Activated T-cell treated with anti-CD3 and anti-CD28 coated beads, Interleukin-2, amount 50 U/mL, for 24 hours (primary cell): ENCODE data around the gene TMEM256.
A peak's percentile ranks its signal among the peaks of the same experiment; 100 is the strongest.

ENCODE experiments used
- DNase-seq: peaks from one replicate; pipeline ENCODE4 v3.0.0-alpha.2; 2020
- H3K27ac Mint-ChIP-seq: 2 replicates; pipeline ENCODE4 v1.8.0; 2020; ENCODE audit warnings: mild to moderate bottlenecking, mixed read lengths
- H3K27me3 Mint-ChIP-seq: 2 replicates; pipeline ENCODE4 v1.8.0; 2020; ENCODE audit warnings: mixed read lengths
- H3K36me3 Mint-ChIP-seq: 2 replicates; pipeline ENCODE4 v1.8.0; 2020; ENCODE audit warnings: low read depth, mixed read lengths
- H3K4me1 Mint-ChIP-seq: 2 replicates; pipeline ENCODE4 v1.8.0; 2020; ENCODE audit warnings: low read depth, mixed read lengths
- H3K4me3 Mint-ChIP-seq: 2 replicates; pipeline ENCODE4 v1.8.0; 2020; ENCODE audit warnings: mild to moderate bottlenecking, moderate library complexity, mixed read lengths
- H3K9me3 Mint-ChIP-seq: 2 replicates; pipeline ENCODE4 v1.8.0; 2020; ENCODE audit warnings: mixed read lengths

TMEM256 gene

DNA sequence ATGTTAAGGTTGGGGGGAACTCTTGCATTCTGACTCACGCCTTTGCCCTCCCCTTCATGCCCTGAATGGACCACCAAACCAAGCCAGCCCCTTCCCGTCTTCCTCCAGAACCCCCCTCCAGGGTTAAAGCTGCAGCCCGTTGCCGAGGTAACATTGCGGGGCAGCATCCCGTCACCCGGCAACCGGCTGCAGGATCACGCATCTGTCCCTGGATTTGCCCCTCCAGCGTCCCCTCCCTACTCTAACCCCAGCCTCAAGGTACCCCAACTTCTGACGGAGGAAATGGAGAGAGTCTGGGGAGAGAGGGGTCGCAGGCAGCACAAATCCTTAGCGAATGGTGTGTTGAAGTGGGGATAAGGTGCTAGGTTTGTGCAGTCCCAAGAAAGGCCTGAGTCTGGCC is 3.2 kb upstream of the TMEM256 start:
- Mint-ChIP-seq H3K27me3 (peaks cover 8% of the 10 kb centered on the region), H3K27ac (no peak overlapping the region), H3K9me3 (no peaks in the 10 kb centered on the region), H3K4me1 (peaks cover 14% of the 10 kb centered on the region), H3K4me3 (no peak overlapping the region), H3K36me3 (peaks cover 7% of the 10 kb centered on the region)
- no peak for DNase-seq

DNA sequence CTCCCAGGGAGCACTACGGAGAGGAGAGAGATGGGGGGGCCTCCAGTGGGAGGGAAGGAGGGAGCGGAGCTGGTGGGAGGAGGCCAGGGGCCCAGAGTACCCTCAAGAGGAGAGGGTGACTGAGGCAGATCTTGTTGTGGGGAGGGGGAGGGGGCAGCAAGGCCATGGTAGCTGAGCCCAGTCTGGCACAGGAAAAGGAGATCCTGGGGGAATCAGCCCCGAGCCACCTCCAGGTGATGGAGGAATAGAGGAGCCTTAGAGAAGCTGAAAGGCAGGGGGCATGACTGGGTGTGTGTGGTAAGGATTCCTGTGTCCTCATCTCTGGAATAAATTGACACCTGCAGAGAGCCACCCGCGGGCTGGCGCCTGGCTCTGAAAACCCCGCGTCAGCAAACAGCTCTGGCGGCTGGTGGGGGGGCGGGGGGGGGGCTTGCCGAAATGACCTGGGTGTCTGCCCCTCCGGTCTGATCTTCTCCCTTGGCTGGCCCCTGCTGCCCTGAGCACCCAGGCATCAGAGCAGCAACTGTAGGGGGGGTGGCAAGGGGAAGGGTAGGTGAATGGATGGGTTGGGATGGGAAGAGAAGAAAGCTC is 2.4 kb upstream of the TMEM256 start:
- Mint-ChIP-seq H3K4me1 (peaks cover 17% of the 10 kb centered on the region), H3K4me3 (peak overlapping the region; percentile 25), H3K27me3 (peaks cover 8% of the 10 kb centered on the region), H3K27ac (no peak overlapping the region), H3K9me3 (no peaks in the 10 kb centered on the region), H3K36me3 (peaks cover 11% of the 10 kb centered on the region)
- no peak for DNase-seq

DNA sequence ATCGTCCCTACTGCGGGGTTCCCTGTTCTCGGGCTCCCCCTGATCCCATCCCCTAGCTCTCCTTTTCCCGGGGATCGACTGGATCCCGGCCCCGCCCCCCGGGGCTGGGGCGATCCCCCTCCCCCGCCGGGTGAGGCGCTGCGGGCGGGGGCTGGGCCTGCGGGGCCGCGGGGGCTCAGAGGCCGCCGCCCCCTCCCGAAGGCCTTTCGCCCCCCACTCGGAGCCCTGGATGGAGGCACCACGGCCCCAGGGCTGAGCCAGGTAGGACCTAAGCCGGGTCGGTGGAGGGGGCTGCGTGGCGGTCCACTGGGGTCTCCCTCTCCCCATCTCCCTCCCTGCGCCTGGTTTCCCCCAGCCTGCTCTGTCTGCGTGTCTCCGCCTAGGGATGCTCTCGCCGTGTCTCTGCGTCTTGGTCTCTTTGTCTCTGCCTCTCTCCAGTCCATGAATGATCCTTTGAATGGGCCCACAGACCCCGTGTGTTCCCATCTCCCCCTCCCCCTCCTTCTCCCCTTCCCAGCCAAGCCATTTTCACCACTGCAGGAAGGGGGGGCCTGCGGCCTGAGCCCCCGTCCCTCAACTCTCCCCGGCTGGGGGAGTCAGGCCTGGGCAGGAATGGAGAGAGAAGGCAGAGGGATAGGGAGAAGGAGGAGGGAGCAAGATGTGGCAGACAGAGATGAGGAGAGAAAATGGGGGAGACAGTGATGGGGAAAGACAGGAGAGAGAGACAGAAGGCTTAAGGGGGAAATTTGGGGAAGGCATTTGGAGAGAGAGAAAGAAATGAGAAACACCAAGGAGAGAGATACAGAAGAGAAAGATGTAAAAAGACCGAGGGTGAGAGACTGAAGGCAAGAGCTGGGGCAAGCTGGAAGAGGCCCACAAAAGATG is 1.7 kb upstream of the TMEM256 start:
- Mint-ChIP-seq H3K4me3 (peak overlapping the region; percentile 76), H3K4me1 (peaks cover 17% of the 10 kb centered on the region), H3K9me3 (no peaks in the 10 kb centered on the region), H3K27ac (peak overlapping the region; percentile 78), H3K27me3 (peaks cover 8% of the 10 kb centered on the region), H3K36me3 (peaks cover 11% of the 10 kb centered on the region)
- DNase-seq = no peak

DNA sequence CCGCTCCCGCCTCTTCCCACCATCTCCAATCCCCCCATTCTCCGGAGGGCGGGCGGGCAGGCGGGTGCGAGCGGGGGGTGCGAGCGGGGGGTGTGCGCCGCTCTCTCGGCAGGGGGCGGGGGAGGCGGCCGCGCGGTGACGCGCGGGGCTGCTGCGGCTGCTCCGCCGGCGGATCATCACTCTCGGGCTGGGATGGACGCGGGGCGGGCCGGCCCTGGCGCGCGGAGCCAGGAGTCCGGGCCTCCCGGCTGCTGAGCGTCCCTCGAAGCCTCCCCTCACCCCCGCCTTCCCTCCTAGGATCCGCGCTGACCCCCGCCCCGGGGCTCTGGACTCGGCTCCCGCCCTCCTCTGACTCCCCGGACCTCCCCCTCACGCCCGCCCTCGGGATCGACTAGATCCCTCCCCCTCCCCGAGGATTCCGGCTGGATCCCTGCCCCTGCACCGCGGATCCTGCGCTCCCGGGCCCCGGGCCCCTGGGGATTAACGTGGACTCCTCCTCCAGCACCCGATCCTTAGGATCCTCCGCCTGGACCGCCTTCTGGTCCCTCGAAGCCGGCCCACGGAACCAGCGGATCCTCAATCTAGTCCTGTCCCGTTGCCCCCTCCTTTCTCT is 946 bp upstream of the TMEM256 start:
- Mint-ChIP-seq H3K27ac (peak overlapping the region; percentile 98), H3K9me3 (no peaks in the 10 kb centered on the region), H3K36me3 (peaks cover 11% of the 10 kb centered on the region), H3K4me3 (peak overlapping the region; percentile 92), H3K4me1 (peaks cover 18% of the 10 kb centered on the region), H3K27me3 (peaks cover 8% of the 10 kb centered on the region)
- DNase-seq = no peak

DNA sequence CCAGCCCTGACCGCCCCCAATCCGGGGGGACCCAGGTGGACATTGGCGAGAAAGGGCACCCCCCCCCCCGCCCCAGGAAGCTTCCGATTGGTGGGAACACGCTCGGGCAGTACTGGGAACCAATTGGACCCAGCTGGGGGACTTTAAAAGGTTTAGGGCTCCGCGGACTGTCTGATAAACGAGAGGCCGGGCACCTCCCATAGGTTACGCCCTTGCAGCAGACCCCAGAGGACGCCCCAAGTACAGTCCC is 245 bp downstream of the TMEM256 start:
- Mint-ChIP-seq H3K36me3 (peaks cover 11% of the 10 kb centered on the region), H3K9me3 (no peaks in the 10 kb centered on the region), H3K27ac (peak overlapping the region; percentile 98), H3K4me1 (peaks cover 18% of the 10 kb centered on the region), H3K4me3 (peak overlapping the region; percentile 92), H3K27me3 (peaks cover 8% of the 10 kb centered on the region)
- no peak for DNase-seq

DNA sequence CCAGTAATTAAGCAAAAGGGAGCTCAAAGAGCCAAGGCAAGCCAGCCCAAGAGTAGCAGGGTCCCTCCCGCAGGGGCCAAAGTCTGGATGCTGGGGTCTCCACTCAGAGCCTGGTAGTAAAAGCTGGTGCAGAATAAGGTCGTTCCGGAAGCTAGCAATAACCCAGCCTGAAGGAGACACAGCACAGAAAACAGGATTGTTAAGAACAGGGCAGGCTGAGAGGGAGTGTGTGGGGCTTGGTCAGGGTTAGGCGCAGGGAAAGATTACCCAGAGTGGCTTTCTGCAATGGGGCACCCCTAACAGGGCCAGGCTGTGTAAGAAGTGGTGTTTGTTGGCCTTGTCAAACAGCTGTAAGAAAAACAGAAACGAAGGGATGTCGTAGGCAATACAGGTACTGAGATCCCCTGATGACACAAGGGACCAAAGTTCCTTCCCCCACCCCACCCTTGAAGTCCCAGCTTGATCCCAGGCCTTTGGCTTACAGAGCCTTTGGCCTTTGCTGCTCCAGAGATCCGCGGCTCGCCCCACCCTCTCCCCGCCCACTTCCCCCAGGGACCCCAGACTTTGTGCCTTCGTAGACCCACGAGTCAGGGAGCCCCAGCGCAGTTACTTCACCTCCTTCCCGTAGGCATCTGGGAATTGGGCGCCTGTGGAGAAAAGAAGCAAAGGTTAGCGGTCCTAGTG is 712 bp downstream of the TMEM256 start:
- H3K4me1 Mint-ChIP-seq = peaks cover 16% of the 10 kb centered on the region
- H3K4me3 Mint-ChIP-seq = peak overlapping the region; percentile 92
- H3K36me3 Mint-ChIP-seq = peaks cover 11% of the 10 kb centered on the region
- DNase-seq = peak; percentile 52
- H3K9me3 Mint-ChIP-seq = no peaks in the 10 kb centered on the region
- peaks cover 8% of the 10 kb centered on the region for H3K27me3 Mint-ChIP-seq
- H3K27ac Mint-ChIP-seq = peak overlapping the region; percentile 98

DNA sequence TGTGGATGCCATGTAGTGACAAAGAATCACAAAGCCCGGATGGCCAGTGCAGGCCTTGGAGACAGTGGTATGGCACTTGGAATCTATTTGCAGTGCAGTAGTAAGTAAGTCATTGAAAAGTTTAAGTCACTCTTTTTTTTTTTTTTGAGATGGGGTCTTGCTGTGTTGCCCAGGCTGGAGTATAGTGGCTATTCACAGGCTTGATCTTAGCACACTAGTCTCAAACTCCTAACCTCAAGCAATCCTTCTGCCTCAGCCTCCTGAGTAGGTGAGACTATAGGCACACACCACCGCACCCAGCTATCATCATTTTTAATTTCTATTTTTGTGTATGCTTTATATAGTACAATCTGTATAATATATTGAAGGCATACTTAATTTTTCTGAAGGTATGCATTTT is 5.3 kb downstream of the TMEM256 start:
- Mint-ChIP-seq H3K36me3 (peaks cover 16% of the 10 kb centered on the region), H3K9me3 (no peaks in the 10 kb centered on the region), H3K4me1 (peaks cover 17% of the 10 kb centered on the region), H3K27ac (no peak overlapping the region), H3K27me3 (no peaks in the 10 kb centered on the region), H3K4me3 (no peak overlapping the region)
- DNase-seq = no peak

DNA sequence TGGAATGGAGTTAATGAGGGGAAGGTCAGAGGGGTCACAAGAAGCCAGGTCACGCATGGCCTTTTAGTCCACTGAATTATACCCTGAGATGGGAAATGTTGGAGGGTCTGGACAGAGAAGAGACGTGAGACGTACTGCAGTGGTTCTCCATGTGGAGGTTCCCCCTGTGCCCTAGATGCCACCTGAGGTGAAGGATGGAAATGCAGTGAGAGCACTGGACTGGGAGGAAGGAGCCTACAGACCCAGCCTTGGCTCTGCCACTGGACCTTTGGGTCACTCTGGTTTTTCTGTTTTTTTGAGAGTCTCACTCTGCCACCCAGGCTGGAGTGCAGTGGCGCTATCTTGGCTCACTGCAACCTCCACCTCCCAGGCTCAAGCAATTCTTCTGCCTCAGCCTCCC is 7.8 kb downstream of the TMEM256 start:
- H3K4me1 Mint-ChIP-seq = peaks cover 28% of the 10 kb centered on the region
- peak overlapping the region; percentile 4 for H3K4me3 Mint-ChIP-seq
- peaks cover 27% of the 10 kb centered on the region for H3K36me3 Mint-ChIP-seq
- no peaks in the 10 kb centered on the region for H3K9me3 Mint-ChIP-seq
- no peak for DNase-seq
- no peak overlapping the region for H3K27ac Mint-ChIP-seq
- no peaks in the 10 kb centered on the region for H3K27me3 Mint-ChIP-seq

DNA sequence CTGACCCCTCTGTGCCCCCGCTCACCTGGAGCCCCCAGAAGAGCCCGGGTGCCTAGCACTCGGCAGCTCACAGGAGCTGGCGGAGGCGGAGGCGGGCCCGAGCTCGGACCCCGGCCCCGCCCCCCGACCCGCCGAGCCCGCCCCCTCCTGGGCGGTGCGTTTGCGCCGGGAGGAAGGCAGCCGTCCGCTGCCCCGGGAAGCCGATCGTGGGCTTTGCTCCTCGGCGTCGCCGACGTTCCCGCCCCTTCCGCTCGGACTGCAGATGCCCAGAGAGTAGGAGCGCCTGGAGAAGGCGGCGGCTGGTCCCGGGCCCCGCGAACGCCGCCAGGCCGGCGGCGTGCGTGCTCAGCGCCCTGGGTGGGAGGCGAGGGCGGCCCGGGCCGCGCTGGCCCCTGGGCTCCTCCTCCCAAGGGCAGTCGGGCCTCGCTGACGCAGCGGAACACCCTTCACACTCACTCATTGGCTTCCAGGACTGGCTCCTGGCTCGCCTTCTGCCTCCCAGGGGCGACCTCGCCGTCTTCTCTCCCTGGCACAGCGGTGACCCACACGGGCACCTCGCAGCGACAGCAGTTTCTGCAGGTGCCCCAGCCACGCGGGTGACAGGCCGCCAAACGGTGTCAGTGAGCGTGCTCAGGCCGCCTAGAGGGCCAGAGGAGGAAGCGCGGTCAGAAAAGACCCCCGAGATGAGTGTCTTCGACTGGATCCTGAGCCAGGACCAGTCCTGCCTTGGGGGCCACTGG is 9.3 kb downstream of the TMEM256 start, which contains the start of gene PLSCR3:
TSS of gene PLSCR3 (minus strand) at position 74 of the 740 bp plus-strand sequence. CDS start 415 bp downstream, outside the sequence.
- Mint-ChIP-seq H3K36me3 (peaks cover 42% of the 10 kb centered on the region), H3K4me1 (peaks cover 31% of the 10 kb centered on the region), H3K27me3 (no peaks in the 10 kb centered on the region), H3K9me3 (no peaks in the 10 kb centered on the region), H3K27ac (peak within 1 kb of the TSS; percentile 96), H3K4me3 (peak within 1 kb of the TSS; percentile 97)
- peak; percentile 95 for DNase-seq

DNA sequence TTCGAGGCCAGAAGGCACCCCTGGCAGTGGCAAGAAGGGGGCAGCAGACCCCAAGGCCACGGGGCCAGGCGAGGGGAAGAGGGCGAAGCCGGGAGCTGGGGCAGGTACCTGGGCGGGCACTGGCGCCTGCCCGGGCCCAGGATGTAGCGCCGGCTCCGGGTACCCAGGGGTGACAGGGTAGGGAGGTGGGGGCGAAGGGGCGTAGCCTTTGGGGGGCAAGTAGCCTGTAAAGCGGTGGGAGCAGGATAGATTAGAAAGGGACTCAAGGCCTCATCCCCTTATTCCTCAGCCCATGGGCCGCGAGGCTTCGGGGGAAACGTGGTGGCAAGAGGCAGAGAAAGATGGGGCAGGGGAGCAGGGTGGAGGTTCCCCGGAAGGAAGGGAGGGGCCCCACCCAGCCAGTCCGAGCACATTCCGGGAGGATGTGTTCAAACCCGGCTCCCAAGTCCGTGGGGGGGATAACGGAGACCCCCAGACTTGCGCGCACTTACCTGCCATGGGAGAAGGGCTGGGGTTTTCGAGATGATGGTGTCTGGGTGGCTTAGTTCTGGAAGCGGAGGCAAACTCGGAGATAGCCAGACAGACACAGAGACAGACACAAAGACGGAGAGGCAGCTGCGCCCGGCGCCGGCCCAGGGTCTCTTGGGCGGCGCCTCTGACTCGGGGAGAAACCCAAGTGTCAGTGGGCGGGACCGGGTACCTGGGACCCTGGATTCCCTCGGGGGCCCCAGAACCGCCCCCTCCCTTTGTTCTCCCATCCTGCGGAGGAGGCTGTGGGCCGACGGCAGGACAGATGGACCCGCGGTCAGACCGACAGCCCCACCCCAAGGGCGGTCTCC is 10.1 kb downstream of the TMEM256 start:
- Mint-ChIP-seq H3K4me3 (peak overlapping the region; percentile 97), H3K36me3 (peaks cover 50% of the 10 kb centered on the region), H3K9me3 (no peaks in the 10 kb centered on the region), H3K27ac (peak overlapping the region; percentile 92), H3K27me3 (no peaks in the 10 kb centered on the region), H3K4me1 (peaks cover 31% of the 10 kb centered on the region)
- no peak for DNase-seq

DNA sequence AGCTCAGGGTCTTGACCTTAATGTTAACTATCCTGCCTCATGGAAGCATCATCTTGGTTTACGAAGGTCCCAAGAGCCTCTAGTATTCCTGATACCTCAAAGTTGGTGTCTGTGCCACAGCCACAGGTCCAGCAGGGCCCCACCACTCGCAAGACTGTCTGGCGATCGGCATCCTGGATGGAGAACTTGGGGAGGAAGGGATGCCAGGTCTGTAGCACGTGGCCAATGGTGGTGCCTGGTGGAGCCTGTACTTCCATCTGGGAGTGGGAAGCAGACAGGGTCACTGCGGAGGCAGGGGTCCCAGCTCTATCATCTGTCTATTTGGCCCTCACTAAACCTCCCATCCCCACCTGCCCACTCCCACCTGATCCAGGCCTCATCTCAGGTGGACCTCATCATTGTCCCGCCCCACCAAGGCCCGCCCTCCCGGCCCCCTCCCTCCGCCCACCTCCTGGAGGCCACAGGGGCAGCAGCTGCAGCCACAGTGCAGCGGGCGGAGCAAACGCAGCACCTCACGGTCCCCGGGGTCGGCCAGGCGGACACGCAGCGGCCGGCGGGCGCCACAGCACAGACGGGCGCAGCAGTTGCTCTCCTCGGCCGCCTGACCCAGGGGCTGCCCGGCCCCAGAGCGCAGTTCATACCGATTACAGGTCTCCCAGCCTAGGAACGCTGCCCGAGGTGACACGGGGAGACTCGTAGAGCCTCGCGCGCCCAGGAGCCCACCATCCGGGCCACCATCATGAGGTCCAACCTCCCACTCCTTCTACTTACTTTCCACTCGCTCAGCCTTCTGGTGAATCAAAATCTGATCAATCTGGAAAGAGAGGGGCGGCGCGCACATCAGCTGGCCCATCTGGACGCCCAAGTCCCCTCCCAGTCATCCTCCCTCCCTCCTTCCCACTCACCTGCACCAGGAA is 10.9 kb downstream of the TMEM256 start:
- H3K27me3 Mint-ChIP-seq = no peaks in the 10 kb centered on the region
- H3K9me3 Mint-ChIP-seq = no peaks in the 10 kb centered on the region
- H3K4me1 Mint-ChIP-seq = peaks cover 31% of the 10 kb centered on the region
- peaks cover 59% of the 10 kb centered on the region for H3K36me3 Mint-ChIP-seq
- peak overlapping the region; percentile 97 for H3K4me3 Mint-ChIP-seq
- DNase-seq = no peak
- peak overlapping the region; percentile 79 for H3K27ac Mint-ChIP-seq

DNA sequence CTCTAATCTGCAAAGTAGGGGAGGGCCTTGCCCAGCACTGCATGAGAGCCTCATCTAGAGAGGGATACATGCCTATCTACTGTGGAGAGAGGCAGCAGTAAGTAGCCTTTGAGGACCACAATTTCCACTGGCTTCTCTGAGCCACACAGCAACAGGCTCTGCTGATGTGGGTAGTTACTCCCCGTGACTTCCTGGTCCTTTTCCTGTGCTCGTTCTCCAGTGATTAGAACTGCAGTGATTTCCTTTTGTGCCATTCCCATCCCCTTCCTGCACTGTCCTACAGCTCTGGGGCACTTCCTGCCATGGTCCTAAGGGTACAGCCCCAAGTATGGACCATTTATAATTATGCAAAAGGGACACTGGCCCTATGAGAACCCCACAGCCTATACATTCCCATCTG is 12.6 kb downstream of the TMEM256 start:
- H3K4me3 Mint-ChIP-seq = no peak overlapping the region
- peak overlapping the region; percentile 74 for H3K27ac Mint-ChIP-seq
- H3K36me3 Mint-ChIP-seq = peaks cover 71% of the 10 kb centered on the region

More for the DNA sequence above, 12.6 kb downstream of the TMEM256 start:
- H3K27me3 Mint-ChIP-seq = no peaks in the 10 kb centered on the region
- no peak for DNase-seq
- peaks cover 31% of the 10 kb centered on the region for H3K4me1 Mint-ChIP-seq
- no peaks in the 10 kb centered on the region for H3K9me3 Mint-ChIP-seq
